WTC11 (cell line): Measurements from ENCODE around the gene ABHD4. TPM values are rescaled to one million over a fixed set of nuclear protein-coding genes. Genes with fewer than 3 reads are reported as not detected.

ENCODE experiments used
- ATAC-seq: fragments of 200-7000 bp; cut with Tn5 transposase; 2 replicates; pipeline ENCODE4 v1.10.0; 2021; ENCODE audit warnings: mild to moderate bottlenecking, moderate library complexity
- CTCF ChIA-PET: fragments of 300-600 bp; sonication (Branson Sonifier 250); formaldehyde crosslinking; loops from one replicate; lab custom pipeline; 2021; ENCODE audit warnings: antibody characterized with exemption; lab: Charles Lee
- POLR2A ChIA-PET: fragments of 350-600 bp; sonication (Branson Sonifier 250); formaldehyde crosslinking; loops from one replicate; lab custom pipeline; 2021; ENCODE audit warnings: antibody characterized with exemption; lab: Charles Lee
- DNase-seq: peaks from one replicate; pipeline ENCODE4 v3.0.0; 2021; ENCODE audit warnings: low spot score
- H3K27ac Mint-ChIP-seq: 2 replicates; pipeline ENCODE4 v1.8.0; 2021; ENCODE audit warnings: mixed read lengths
- H3K27me3 Mint-ChIP-seq: 2 replicates; pipeline ENCODE4 v1.8.0; 2021; ENCODE audit warnings: low read depth, mild to moderate bottlenecking, moderate library complexity, mixed read lengths
- H3K36me3 Mint-ChIP-seq: 2 replicates; pipeline ENCODE4 v1.8.0; 2021; ENCODE audit warnings: mixed read lengths
- H3K4me1 Mint-ChIP-seq: 2 replicates; pipeline ENCODE4 v1.8.0; 2022; ENCODE audit warnings: mixed read lengths
- H3K4me3 Mint-ChIP-seq: 2 replicates; pipeline ENCODE4 v1.8.0; 2021; ENCODE audit warnings: mild to moderate bottlenecking, moderate library complexity, mixed read lengths
- H3K9me3 Mint-ChIP-seq: 2 replicates; pipeline ENCODE4 v1.8.0; 2021; ENCODE audit warnings: mixed read lengths
- FOXJ3 ChIP-seq: sonication (generic); formaldehyde crosslinking; IDR thresholded peaks from 2 replicates; pipeline ENCODE4 v1.9.0; 2021; ENCODE audit warnings: missing genetic modification reagents, mild to moderate bottlenecking, borderline replicate concordance
- FOXK1 ChIP-seq: sonication (generic); formaldehyde crosslinking; IDR thresholded peaks from 2 replicates; pipeline ENCODE4 v1.8.0; 2022; ENCODE audit warnings: mild to moderate bottlenecking, moderate library complexity, missing genetic modification reagents
- GRHL2 ChIP-seq: fragments of 250-450 bp; sonication (Bioruptor Pico); IDR thresholded peaks from 2 replicates; pipeline ENCODE4 v1.8.0; 2022; ENCODE audit warnings: mild to moderate bottlenecking, moderate library complexity; ENCODE audit not compliant: insufficient replicate concordance, severe bottlenecking
- KAT7 ChIP-seq: sonication (generic); formaldehyde crosslinking; IDR thresholded peaks from 2 replicates; pipeline ENCODE4 v1.8.1; 2023; ENCODE audit warnings: missing genetic modification reagents, mild to moderate bottlenecking, borderline replicate concordance
- MYBL2 ChIP-seq: sonication (generic); formaldehyde crosslinking; IDR thresholded peaks from 2 replicates; pipeline ENCODE4 v1.8.1; 2023; ENCODE audit warnings: mild to moderate bottlenecking, moderate library complexity, missing genetic modification reagents
- NFATC4 ChIP-seq: fragments of 250-450 bp; sonication (Bioruptor Pico); IDR thresholded peaks from 2 replicates; pipeline ENCODE4 v1.9.0; 2021; ENCODE audit warnings: mild to moderate bottlenecking
- NR1H2 ChIP-seq: sonication (generic); formaldehyde crosslinking; IDR thresholded peaks from 2 replicates; pipeline ENCODE4 v1.9.0; 2021; ENCODE audit warnings: mild to moderate bottlenecking, moderate library complexity, missing genetic modification reagents
- NR2C2 ChIP-seq: sonication (generic); formaldehyde crosslinking; IDR thresholded peaks from 2 replicates; pipeline ENCODE4 v1.8.0; 2022; ENCODE audit warnings: mild to moderate bottlenecking, missing genetic modification reagents
- NR3C1 ChIP-seq: sonication (generic); formaldehyde crosslinking; conservative IDR thresholded peaks from 2 replicates; pipeline ENCODE4 v1.8.1; 2023; ENCODE audit warnings: low read depth, mild to moderate bottlenecking, missing genetic modification reagents
- PRRX2 ChIP-seq: fragments of 250-450 bp; sonication (Bioruptor Pico); IDR thresholded peaks from 2 replicates; pipeline ENCODE4 v1.8.0; 2021; ENCODE audit warnings: mild to moderate bottlenecking
- SP1 ChIP-seq: sonication (generic); formaldehyde crosslinking; conservative IDR thresholded peaks from 2 replicates; pipeline ENCODE4 v1.8.1; 2022; ENCODE audit warnings: missing genetic modification reagents
- TP53 ChIP-seq: sonication (generic); formaldehyde crosslinking; IDR thresholded peaks from 2 replicates; pipeline ENCODE4 v1.8.1; 2023; ENCODE audit warnings: mild to moderate bottlenecking, missing genetic modification reagents
- ZBTB21 ChIP-seq: sonication (generic); formaldehyde crosslinking; IDR thresholded peaks from 2 replicates; pipeline ENCODE4 v1.8.1; 2023; ENCODE audit warnings: mild to moderate bottlenecking, missing genetic modification reagents, borderline replicate concordance
- ZNF121 ChIP-seq: sonication (generic); formaldehyde crosslinking; IDR thresholded peaks from 2 replicates; pipeline ENCODE4 v1.8.0; 2023; ENCODE audit warnings: missing genetic modification reagents
- ZNF219 ChIP-seq: sonication (generic); formaldehyde crosslinking; IDR thresholded peaks from 2 replicates; pipeline ENCODE4 v1.8.0; 2023; ENCODE audit warnings: missing genetic modification reagents, mild to moderate bottlenecking, borderline replicate concordance
- ZNF671 ChIP-seq: fragments of 250-450 bp; sonication (Bioruptor Pico); IDR thresholded peaks from 2 replicates; pipeline ENCODE4 v1.8.0; 2021; ENCODE audit warnings: mild to moderate bottlenecking
- total RNA-seq: library from RNA; stranded (reverse); gene quantifications from 3 replicates; pipeline ENCODE4 v1.2.3, GENCODE V29; 2021
- TF ChIP-seq, protein P1 (sequence below): sonication (generic); formaldehyde crosslinking; IDR thresholded peaks from 2 replicates; pipeline ENCODE4 v1.8.0; 2022; ENCODE audit warnings: mild to moderate bottlenecking, missing genetic modification reagents
- TF ChIP-seq, protein P2 (sequence below): sonication (generic); formaldehyde crosslinking; IDR thresholded peaks from 2 replicates; pipeline ENCODE4 v1.8.1; 2023; ENCODE audit warnings: mild to moderate bottlenecking, missing genetic modification reagents, borderline replicate concordance
- TF ChIP-seq, protein P3 (sequence below): sonication (generic); formaldehyde crosslinking; IDR thresholded peaks from 2 replicates; pipeline ENCODE4 v1.8.0; 2023; ENCODE audit warnings: mild to moderate bottlenecking, missing genetic modification reagents
- TF ChIP-seq, protein P4 (sequence below): sonication (generic); formaldehyde crosslinking; IDR thresholded peaks from 2 replicates; pipeline ENCODE4 v1.8.1; 2022; ENCODE audit warnings: missing genetic modification reagents, borderline replicate concordance

ABHD4 gene
- total RNA-seq, 1 experiment from 2014 or later: 33.9 TPM

DNA sequence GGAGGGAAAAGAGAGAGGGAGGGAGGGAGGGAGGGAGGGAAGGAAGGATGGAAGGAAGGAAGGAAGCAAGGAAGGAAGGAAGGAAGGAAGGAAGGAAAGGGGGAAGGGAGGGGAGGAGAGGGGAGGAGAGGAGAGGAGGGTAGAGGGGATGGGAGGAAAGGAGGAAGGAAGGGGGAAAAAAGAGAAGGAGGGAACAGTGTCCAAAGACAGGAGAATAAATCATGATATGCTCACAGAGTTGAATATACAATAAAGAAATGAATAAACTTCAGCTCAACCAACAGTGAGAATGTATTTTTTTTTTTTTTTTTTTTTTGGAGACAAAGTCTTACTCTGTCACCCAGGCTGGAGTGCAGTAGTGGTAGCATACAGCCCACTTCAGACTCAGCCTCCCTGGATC lies 42.1 kb downstream of the ABHD4 start:
- peaks cover 8% of the 10 kb centered on the region for H3K36me3 Mint-ChIP-seq
- POLR2A ChIA-PET: no interaction called here
- no peak for ATAC-seq
- CTCF ChIA-PET: interaction anchor here (1.6 kb wide), 1 partner anchor 70 kb away, joined by 4 read pairs; no protein-coding TSS in a partner anchor
- peaks cover 5% of the 10 kb centered on the region; the same call in 1 of the 2 replicates for H3K27me3 Mint-ChIP-seq
- TF ChIP-seq GRHL2 (CRISPR knock-in tag) (no peak), ZBTB21 (CRISPR knock-in tag) (no peak), ZNF671 (no peak), NFATC4 (CRISPR knock-in tag) (no peak), FOXK1 (CRISPR knock-in tag) (no peak), TP53 (CRISPR knock-in tag) (no peak)
- TF ChIP-seq, all 79 proteins: peak for 0
- Mint-ChIP-seq H3K4me3 (no peak overlapping the region), H3K27ac (no peak overlapping the region), H3K9me3 (peaks cover 7% of the 10 kb centered on the region), H3K4me1 (no peaks in the 10 kb centered on the region)
- DNase-seq: no peak

DNA sequence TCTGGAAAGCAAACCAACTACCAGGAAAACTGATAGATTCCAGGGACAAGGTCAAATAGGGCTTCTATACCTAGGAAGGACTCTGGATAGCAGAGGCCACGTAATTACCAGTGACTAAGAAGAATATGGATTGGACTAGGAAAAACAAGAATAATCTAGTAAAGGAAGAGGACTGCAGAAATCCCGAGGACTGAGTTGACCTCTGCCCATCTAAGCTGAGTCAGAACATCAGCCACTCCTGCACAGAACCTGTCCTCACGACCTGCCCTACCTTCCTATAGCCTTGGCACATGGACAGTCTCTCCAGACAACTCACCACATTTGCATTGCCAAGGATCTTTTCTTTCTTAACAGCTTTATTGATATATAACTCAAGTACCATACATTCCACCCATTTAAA lies 43.7 kb downstream of the ABHD4 start:
- H3K27ac Mint-ChIP-seq: no peak overlapping the region
- no peak for ATAC-seq
- ChIA-PET POLR2A (no interaction called here), CTCF (interaction anchor here (0.7 to 3.6 kb wide), 4 partner anchors 11 to 288 kb away, joined by 3 to 20 read pairs (median 3); no protein-coding TSS in a partner anchor)
- H3K36me3 Mint-ChIP-seq: peaks cover 4% of the 10 kb centered on the region
- no peak overlapping the region for H3K4me3 Mint-ChIP-seq
- no peak for TF ChIP-seq ZNF121
- TF ChIP-seq ZNF219: no peak
- no peak for TF ChIP-seq KAT7 (CRISPR knock-in tag)
- no peak for TF ChIP-seq SP1
- no peak for TF ChIP-seq ZBTB21 (CRISPR knock-in tag)
- TF ChIP-seq NR2C2: no peak
- TF ChIP-seq, protein P1, sequence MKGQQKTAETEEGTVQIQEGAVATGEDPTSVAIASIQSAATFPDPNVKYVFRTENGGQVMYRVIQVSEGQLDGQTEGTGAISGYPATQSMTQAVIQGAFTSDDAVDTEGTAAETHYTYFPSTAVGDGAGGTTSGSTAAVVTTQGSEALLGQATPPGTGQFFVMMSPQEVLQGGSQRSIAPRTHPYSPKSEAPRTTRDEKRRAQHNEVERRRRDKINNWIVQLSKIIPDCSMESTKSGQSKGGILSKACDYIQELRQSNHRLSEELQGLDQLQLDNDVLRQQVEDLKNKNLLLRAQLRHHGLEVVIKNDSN (CRISPR knock-in tag): no peak
- TF ChIP-seq, protein P2, sequence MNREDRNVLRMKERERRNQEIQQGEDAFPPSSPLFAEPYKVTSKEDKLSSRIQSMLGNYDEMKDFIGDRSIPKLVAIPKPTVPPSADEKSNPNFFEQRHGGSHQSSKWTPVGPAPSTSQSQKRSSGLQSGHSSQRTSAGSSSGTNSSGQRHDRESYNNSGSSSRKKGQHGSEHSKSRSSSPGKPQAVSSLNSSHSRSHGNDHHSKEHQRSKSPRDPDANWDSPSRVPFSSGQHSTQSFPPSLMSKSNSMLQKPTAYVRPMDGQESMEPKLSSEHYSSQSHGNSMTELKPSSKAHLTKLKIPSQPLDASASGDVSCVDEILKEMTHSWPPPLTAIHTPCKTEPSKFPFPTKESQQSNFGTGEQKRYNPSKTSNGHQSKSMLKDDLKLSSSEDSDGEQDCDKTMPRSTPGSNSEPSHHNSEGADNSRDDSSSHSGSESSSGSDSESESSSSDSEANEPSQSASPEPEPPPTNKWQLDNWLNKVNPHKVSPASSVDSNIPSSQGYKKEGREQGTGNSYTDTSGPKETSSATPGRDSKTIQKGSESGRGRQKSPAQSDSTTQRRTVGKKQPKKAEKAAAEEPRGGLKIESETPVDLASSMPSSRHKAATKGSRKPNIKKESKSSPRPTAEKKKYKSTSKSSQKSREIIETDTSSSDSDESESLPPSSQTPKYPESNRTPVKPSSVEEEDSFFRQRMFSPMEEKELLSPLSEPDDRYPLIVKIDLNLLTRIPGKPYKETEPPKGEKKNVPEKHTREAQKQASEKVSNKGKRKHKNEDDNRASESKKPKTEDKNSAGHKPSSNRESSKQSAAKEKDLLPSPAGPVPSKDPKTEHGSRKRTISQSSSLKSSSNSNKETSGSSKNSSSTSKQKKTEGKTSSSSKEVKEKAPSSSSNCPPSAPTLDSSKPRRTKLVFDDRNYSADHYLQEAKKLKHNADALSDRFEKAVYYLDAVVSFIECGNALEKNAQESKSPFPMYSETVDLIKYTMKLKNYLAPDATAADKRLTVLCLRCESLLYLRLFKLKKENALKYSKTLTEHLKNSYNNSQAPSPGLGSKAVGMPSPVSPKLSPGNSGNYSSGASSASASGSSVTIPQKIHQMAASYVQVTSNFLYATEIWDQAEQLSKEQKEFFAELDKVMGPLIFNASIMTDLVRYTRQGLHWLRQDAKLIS (CRISPR knock-in tag): no peak
- TF ChIP-seq, protein P3, sequence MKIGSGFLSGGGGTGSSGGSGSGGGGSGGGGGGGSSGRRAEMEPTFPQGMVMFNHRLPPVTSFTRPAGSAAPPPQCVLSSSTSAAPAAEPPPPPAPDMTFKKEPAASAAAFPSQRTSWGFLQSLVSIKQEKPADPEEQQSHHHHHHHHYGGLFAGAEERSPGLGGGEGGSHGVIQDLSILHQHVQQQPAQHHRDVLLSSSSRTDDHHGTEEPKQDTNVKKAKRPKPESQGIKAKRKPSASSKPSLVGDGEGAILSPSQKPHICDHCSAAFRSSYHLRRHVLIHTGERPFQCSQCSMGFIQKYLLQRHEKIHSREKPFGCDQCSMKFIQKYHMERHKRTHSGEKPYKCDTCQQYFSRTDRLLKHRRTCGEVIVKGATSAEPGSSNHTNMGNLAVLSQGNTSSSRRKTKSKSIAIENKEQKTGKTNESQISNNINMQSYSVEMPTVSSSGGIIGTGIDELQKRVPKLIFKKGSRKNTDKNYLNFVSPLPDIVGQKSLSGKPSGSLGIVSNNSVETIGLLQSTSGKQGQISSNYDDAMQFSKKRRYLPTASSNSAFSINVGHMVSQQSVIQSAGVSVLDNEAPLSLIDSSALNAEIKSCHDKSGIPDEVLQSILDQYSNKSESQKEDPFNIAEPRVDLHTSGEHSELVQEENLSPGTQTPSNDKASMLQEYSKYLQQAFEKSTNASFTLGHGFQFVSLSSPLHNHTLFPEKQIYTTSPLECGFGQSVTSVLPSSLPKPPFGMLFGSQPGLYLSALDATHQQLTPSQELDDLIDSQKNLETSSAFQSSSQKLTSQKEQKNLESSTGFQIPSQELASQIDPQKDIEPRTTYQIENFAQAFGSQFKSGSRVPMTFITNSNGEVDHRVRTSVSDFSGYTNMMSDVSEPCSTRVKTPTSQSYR (CRISPR knock-in tag): no peak
- TF ChIP-seq NR1H2: no peak
- TF ChIP-seq MYBL2: no peak
- no peak for TF ChIP-seq NR3C1 (CRISPR knock-in tag)
- no peak for TF ChIP-seq PRRX2
- TF ChIP-seq FOXJ3 (CRISPR knock-in tag): no peak
- TF ChIP-seq, protein P4, sequence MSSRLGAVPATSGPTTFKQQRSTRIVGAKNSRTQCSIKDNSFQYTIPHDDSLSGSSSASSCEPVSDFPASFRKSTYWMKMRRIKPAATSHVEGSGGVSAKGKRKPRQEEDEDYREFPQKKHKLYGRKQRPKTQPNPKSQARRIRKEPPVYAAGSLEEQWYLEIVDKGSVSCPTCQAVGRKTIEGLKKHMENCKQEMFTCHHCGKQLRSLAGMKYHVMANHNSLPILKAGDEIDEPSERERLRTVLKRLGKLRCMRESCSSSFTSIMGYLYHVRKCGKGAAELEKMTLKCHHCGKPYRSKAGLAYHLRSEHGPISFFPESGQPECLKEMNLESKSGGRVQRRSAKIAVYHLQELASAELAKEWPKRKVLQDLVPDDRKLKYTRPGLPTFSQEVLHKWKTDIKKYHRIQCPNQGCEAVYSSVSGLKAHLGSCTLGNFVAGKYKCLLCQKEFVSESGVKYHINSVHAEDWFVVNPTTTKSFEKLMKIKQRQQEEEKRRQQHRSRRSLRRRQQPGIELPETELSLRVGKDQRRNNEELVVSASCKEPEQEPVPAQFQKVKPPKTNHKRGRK (CRISPR knock-in tag): no peak
- DNase-seq: no peak
- H3K27me3 Mint-ChIP-seq: peaks cover 2% of the 10 kb centered on the region; the same call in 1 of the 2 replicates
- no peaks in the 10 kb centered on the region for H3K4me1 Mint-ChIP-seq
- H3K9me3 Mint-ChIP-seq: no peaks in the 10 kb centered on the region
